GM12892 (cell line): ENCODE results near the gene SVIL.
"Not testable (repeated sequence)": the region's sequence is repeated elsewhere in the genome, so short reads cannot be mapped to it uniquely, and the experiment has no call there.

Experiments used
- DNase-seq: peaks from one replicate; pipeline ENCODE4 v3.0.0; 2011; ENCODE audit not compliant: insufficient read length
- FAIRE-seq: peaks from 2 replicates; lab custom pipeline; 2011; peaks lifted over from hg19 to GRCh38; lab: Jason Lieb, UNC
- POLR2A ChIP-seq: IDR thresholded peaks from 2 replicates; pipeline ENCODE4 v1.6.1; 2011; ENCODE audit warnings: low read depth, low read length, control low read depth
- POLR2AphosphoS5 ChIP-seq: IDR thresholded peaks from 2 replicates; pipeline ENCODE4 v1.6.1; 2011; ENCODE audit warnings: low read depth, low read length, control low read depth
- TAF1 ChIP-seq: IDR thresholded peaks from 2 replicates; pipeline ENCODE4 v1.6.1; 2011; ENCODE audit warnings: low read depth, mild to moderate bottlenecking, control low read depth, low read length, borderline replicate concordance

SVIL gene

DNA sequence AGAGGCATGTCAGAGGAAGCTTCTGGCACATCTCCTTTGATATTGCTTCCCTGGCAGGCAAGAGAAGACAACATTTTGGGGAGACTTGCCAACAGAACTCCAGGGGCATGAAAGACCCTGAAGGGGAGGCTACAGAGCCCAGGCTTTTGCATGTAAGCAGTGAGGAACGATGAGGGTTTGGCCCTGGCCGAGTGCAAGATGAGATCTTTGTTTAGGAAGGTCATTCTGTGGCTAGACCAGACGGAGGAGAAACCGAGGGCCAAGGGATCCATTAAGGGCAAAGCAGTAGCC is 3.8 kb downstream of the SVIL start:
- DNase-seq (no peak), FAIRE-seq (no peak)
- no peak for TF ChIP-seq TAF1
- TF ChIP-seq POLR2A: no peak
- TF ChIP-seq POLR2AphosphoS5: no peak

DNA sequence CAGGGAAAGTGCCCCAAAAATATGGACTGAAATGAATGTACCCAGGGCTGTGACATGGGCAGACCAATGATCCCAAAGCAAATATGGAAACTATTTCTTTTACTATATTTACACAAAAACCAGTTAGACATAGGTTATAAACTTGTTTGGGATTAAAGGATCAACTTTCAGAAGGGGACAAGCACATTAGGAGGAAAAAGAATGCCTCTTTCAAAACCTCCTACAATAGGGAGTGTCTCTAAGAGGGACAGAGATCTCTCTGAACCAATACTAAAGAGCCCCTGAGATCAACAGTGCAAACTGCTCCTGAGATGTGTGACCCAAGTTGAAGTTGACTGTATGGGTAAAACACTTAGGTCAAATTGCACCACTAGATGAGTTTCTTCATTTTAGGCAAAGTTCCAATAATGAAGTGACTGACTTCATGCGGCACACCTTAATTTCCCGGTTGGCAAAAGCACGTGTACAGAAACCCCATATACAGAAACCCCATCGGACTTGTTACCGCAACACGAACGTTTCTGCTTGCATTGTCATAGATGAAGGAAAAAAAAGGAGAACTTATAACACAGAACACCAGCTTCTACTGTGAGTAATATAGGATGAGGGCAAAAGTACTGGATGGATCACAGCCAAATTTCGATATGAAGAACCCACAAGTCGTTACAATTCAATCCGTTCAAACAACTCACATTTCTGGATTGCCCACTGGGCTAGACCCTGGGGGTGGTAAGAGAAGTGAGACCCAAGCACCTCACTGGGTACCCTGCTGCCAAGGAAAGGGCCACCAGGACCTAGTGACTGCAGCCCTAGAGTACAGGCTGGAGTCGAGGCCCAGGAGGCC is 4.3 kb downstream of the SVIL start:
- TF ChIP-seq POLR2A: no peak
- TF ChIP-seq TAF1: no peak
- no peak for TF ChIP-seq POLR2AphosphoS5
- no peak for FAIRE-seq
- DNase-seq: no peak

DNA sequence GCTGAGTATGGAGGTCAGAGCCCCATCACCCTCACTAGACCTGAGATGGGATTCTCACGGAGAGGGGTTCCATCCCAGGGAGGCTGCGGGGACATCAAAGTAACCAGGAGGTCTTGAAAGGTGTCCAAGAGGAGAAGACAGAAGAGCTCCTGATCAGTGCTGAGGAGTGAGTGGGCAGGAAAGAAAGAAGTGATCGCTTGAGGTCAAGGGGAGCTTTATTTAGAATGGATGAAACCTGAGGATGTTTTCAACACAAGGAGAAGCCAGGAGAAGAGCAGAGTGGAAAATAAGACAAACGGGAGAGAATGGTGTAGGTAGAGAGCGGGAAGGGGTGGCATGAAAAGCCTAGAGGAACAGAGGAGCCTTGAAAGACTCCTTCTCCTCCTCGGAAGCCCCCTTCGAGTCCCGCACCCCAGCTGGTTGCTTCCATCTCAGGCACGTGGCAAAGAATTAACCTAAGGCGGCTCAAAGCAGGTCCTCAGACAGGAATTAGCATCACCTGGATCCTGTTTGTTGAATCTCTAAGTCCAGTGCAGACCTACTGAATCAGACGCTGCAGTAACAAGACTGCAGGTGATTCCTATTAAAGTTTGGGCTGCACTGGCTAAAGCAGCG is 5.8 kb downstream of the SVIL start:
- FAIRE-seq (no peak), DNase-seq (no peak)

DNA sequence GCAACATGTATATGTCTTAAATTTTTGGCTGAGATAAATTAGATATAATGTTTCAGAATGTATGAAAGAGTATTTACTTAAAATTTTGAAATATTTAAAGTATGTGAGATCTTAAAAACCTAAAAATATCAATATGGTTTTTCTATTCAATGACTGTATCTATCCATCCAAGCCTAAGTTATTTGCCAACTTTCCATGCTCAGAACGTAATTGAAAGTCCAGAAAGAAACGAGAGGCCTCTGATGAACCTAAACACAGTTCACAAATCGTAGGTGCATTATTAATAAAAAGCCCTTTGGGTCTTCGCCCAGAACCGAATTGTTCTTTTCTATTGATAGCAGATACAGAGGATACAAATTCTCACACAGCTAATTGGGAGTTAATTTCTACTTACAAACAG is 6.5 kb downstream of the SVIL start:
- DNase-seq: no peak
- TF ChIP-seq POLR2A (no peak), POLR2AphosphoS5 (no peak), TAF1 (no peak)
- no peak for FAIRE-seq

More for the DNA sequence above, 5.8 kb downstream of the SVIL start:
- TF ChIP-seq POLR2A: no peak

DNA sequence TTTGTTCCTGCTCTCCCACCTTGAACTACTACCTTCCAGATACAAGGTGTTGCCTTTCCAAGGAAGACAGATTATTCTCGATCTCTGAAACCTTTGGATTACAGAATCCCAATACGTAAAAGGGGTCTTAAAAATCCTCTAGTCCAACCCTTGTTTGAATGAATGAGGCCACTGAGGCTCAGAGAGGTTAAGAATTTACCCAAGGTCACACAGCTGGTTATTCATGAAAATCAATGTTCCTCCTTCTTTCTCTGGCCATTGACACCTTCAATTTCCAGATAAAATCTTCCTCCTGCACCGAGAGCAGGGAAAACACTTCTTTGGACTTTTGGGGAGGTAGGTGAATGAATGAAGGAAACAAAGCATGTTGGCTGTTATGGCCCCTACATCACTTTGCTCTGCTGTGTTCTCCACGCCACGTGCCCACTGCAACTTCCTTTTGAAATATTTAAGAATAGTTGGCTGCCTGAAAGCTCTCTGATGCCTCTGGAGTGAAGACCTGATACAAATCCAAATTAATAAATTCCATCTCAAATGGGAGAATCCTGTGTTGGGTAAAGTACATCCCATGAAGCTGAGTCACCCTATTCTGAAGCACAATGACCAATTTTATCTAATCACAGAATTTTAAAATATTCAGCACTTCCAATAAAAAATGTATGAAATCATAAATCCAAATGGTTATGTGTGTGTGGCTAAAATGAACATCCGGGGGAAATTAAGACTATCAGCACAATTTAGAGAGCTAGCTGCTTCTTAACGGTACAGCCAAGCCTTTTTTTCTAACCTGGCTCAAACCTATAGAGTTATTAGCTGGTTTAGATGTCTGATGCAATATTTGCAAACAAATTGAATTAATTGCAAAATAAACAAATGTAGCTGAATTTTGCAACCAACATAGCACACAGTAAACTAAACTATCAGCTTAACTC is 7.3 kb downstream of the SVIL start:
- DNase-seq (no peak), FAIRE-seq (no peak)
- no peak for TF ChIP-seq POLR2A

DNA sequence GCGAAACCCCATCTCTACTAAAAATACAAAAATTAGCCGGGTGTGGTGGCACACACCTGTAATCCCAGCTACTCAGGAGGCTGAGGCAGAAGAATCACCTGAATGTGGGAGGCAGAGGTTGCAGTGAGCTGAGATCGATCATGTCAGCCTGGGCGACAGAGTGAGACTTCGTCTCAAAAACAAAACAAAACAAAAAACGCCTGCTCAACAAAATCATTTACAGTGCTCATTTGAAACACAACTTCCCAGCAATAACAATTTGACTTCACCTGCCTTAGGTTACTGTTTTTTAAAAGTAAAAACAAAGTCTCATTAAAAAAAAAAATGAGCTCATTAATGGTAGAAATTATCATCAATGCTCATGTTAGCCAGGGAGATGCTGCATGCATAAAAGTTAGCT is 10.4 kb downstream of the SVIL start:
- DNase-seq, FAIRE-seq: not testable (repeated sequence)

DNA sequence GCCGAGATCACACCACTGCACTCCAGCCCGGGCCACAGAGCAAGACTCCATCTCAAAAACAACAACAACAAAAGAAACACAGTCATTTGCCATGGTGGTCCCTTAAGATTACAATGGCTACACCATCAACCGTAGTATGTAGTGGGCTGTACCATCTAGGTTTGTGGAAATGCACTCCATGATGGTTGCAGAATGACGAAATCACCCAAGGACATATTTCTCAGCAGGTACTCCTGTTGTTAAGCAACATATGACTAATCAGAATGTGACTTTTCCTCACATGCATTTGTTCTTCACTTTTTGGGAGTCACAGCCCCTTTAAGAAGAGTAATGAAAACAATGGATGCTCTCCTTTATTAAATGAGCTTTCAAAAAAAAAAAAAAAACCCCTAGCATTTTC is 11.0 kb downstream of the SVIL start:
- DNase-seq: no peak
- FAIRE-seq: no peak
- no peak for TF ChIP-seq POLR2A
- TF ChIP-seq TAF1: no peak
- TF ChIP-seq POLR2AphosphoS5: no peak

DNA sequence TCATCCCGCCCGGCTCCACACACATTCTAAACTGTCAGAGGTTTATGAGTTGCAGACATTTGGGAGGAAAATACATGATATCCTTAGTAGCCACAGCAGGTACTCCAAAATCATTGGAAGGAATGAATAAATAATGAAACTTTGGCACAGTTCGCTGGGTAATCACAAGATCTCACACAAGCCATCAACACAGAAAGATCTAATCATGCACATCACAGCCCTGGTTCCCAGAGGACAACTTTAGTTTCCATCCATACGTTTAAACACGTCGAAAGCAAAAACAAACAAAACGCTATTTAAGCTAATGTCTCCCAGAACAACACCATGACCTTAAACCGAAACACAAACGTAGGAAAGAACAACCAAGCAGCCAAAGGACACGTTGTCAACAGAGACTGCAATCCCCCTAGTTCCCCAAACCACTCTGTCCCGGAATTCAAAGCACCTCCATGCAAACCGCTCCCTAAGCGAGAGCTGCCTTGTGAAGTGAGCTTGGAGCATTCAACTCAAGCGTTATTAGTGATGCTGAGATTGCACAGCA is 12.3 kb downstream of the SVIL start:
- no peak for DNase-seq
- FAIRE-seq: no peak
- TF ChIP-seq TAF1 (no peak), POLR2A (no peak), POLR2AphosphoS5 (no peak)

DNA sequence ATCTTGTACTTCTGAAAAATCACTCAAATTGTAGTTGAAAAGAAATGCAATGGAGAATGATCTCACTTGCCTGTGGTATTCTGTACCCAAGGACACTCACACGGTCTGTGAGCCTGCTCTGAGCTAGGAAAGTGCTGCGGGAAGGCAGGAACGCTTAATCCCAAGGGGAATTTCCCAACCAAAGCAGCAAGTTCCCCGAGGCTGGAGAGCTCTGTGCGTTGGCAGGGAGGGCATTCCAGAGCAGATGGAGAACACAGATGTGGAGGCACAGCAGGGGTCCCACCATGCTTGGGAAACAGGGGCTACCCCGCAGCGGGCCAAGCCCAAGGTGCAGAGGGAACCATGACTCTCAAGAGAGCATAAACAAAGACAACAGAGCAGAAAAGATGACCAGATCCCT is 13.6 kb downstream of the SVIL start:
- FAIRE-seq: no peak
- DNase-seq: no peak
- TF ChIP-seq POLR2A: no peak
- TF ChIP-seq POLR2AphosphoS5: no peak
- TF ChIP-seq TAF1: no peak

DNA sequence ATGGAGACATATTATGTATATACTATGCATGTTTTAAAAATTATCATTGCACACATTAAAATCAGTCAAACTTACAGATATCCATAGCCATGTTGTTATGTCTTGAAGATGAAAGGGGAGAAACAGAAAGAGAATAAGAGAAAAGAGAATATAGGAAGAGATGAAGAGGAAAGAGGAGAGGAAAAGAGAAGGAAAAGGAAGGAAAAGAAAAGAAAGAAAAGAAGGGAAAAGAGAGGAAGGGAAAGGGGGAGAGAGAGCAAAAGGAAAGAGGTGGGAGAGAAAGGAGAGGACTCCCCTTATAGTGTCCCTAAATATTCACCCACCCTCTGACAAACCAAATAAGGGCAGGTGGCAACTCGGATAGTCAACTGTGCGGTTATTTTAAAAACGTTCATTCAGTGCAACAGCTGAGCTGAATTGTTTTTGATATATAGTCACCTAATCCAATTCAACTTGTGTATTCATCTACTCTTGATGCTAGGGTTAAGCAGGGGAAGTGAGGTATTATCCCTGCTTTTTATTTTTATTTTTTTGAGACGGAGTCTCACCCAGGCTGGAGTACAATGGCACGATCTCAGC is 14.6 kb downstream of the SVIL start:
- FAIRE-seq: no peak
- no peak for DNase-seq
- TF ChIP-seq POLR2A (no peak), POLR2AphosphoS5 (no peak), TAF1 (no peak)

DNA sequence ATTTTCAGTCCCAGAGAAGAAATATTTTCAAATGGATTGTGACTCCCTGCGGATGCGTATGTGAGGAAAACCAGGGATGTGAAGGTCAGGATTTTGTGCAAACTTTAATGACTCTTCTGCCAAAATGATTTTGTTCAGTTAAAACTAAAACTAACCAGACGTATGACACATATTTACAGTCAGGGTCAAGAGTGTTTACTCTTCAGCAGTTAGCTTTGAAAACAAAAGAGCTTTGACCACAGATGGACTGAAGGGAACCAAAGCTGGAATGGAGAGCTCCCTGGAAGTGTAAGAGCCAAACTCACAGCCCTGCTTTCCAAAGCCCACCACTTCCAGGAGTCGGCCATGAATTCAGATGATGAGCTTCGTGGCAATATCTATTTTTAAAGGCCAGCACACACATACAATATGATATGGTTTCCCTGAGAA is 15.5 kb downstream of the SVIL start:
- TF ChIP-seq POLR2AphosphoS5: no peak
- no peak for TF ChIP-seq TAF1
- no peak for TF ChIP-seq POLR2A
- FAIRE-seq (no peak), DNase-seq (no peak)
